ENCODE data around the gene ZNF70.

The ZNF70 gene

GRCh38 chr22:23779083-23779482, 28.2 kb upstream of the ZNF70 start:
- DNase-seq (ENCODE audit: low read depth), result no peak

GRCh38 chr22:23778577-23778900, 27.6 kb upstream of the ZNF70 start:
- no peak for DNase-seq (ENCODE audit: low read depth)

- DNase-seq (ENCODE audit: low read depth), result no peak
These were observed 27.1 kb upstream of the ZNF70 start for GRCh38 chr22:23777776-23778576.

- no peak for DNase-seq (ENCODE audit: low read depth)
These were observed 25.0 kb upstream of the ZNF70 start for GRCh38 chr22:23775779-23776375.

GRCh38 chr22:23774922-23775436, 24.1 kb upstream of the ZNF70 start:
- DNase-seq (ENCODE audit: low read depth), result no peak

- DNase-seq (ENCODE audit: low read depth), result no peak
These were observed 23.4 kb upstream of the ZNF70 start for GRCh38 chr22:23774114-23774921.

GRCh38 chr22:23773483-23774113, 22.7 kb upstream of the ZNF70 start:
- no peak for DNase-seq (ENCODE audit: low read depth)

- no peak for DNase-seq (ENCODE audit: low read depth)
These were observed 21.9 kb upstream of the ZNF70 start, which contains the start of gene MMP11 for GRCh38 chr22:23772649-23773473. TSS of gene MMP11 (plus strand) at chr22:23772849. CDS start at chr22:23772871, 22 bp downstream.

GRCh38 chr22:23772315-23772648, 21.4 kb upstream of the ZNF70 start:
- DNase-seq (ENCODE audit: low read depth), result no peak

- DNase-seq (ENCODE audit: low read depth), result no peak
These were observed 18.5 kb upstream of the ZNF70 start for GRCh38 chr22:23769321-23769965.

GRCh38 chr22:23767673-23768548, 17.0 kb upstream of the ZNF70 start, which contains the start of gene CHCHD10:
TSS of gene CHCHD10 (minus strand) at chr22:23767972. CDS start at chr22:23767874, 98 bp downstream.
- DNase-seq (ENCODE audit: low read depth), result peak; percentile 62

GRCh38 chr22:23767303-23767672, 16.4 kb upstream of the ZNF70 start:
- no peak for DNase-seq (ENCODE audit: low read depth)

GRCh38 chr22:23764899-23765881, 14.3 kb upstream of the ZNF70 start:
- no peak for DNase-seq (ENCODE audit: low read depth)

GRCh38 chr22:23763954-23764353, 13.0 kb upstream of the ZNF70 start:
- no peak for DNase-seq (ENCODE audit: low read depth)

- DNase-seq (ENCODE audit: low read depth), result peak; percentile 45
These were observed 12.7 kb upstream of the ZNF70 start for GRCh38 chr22:23763579-23763945.

- no peak for DNase-seq (ENCODE audit: low read depth)
These were observed 12.1 kb upstream of the ZNF70 start, which contains the start of gene C22orf15 for GRCh38 chr22:23762842-23763578. TSS of gene C22orf15 (plus strand) at chr22:23762990. CDS start at chr22:23763307, 317 bp downstream.

GRCh38 chr22:23760056-23760455, 9.1 kb upstream of the ZNF70 start:
- no peak for DNase-seq (ENCODE audit: low read depth)

- DNase-seq (ENCODE audit: low read depth), result no peak
These were observed 8.7 kb upstream of the ZNF70 start for GRCh38 chr22:23759566-23759965.

Data from stimulated activated CD8-positive, alpha-beta memory T cell treated with anti-CD3 and anti-CD28 coated beads, Interleukin-7, amount 100 ng/mL, for 24 hours (primary cell).